Measurements from ENCODE around the gene SMG6.

GRCh38 chr17:2250140-2251095, 53.2 kb downstream of the SMG6 start:
- TF ChIP-seq TSHZ2 (CRISPR knock-in tag; IDR thresholded peaks at IDR 0.05) (no peak), GLIS3 (CRISPR knock-in tag; IDR thresholded peaks at IDR 0.05) (no peak), OSR1 (CRISPR knock-in tag; IDR thresholded peaks at IDR 0.05) (no peak), PATZ1 (CRISPR knock-in tag; IDR thresholded peaks at IDR 0.05; ENCODE audit: borderline replicate concordance) (no peak), CSRNP3 (CRISPR knock-in tag; IDR thresholded peaks at IDR 0.05) (no peak), ZFP3 (CRISPR knock-in tag; IDR thresholded peaks at IDR 0.05) (no peak), ZC3H10 (CRISPR knock-in tag; IDR thresholded peaks at IDR 0.05) (no peak), SNAI2 (CRISPR knock-in tag; IDR thresholded peaks at IDR 0.05) (no peak), ISL1 (CRISPR knock-in tag; IDR thresholded peaks at IDR 0.05) (peak; percentile 75)
